GM21447 (cell line): ENCODE measurements around the gene LARP4B.
"Not testable (repeated sequence)": the region's sequence is repeated elsewhere in the genome, so short reads cannot be mapped to it uniquely, and the experiment has no call there.

Experiments used
- ATAC-seq: cut with Tn5 transposase; IDR thresholded peaks from one replicate; pipeline ENCODE4 v1.9.1; 2021; ENCODE audit not compliant: unreplicated experiment

LARP4B gene

GRCh38 chr10:774661-775244 lies 156.8 kb downstream of the LARP4B start:
- no peak for ATAC-seq

- no peak for ATAC-seq
Measured at GRCh38 chr10:774223-774622, 157.3 kb downstream of the LARP4B start.

- no peak for ATAC-seq
Measured at GRCh38 chr10:773562-774161, 157.8 kb downstream of the LARP4B start.

GRCh38 chr10:772227-772637 lies 159.3 kb downstream of the LARP4B start:
- no peak for ATAC-seq

- ATAC-seq = no peak
Measured at GRCh38 chr10:771647-772046, 159.9 kb downstream of the LARP4B start.

GRCh38 chr10:770975-771374 lies 160.5 kb downstream of the LARP4B start:
- no peak for ATAC-seq

- ATAC-seq = not testable (repeated sequence)
Measured at GRCh38 chr10:770048-770712, 161.3 kb downstream of the LARP4B start.

GRCh38 chr10:767794-768193 lies 163.7 kb downstream of the LARP4B start:
- ATAC-seq = no peak

GRCh38 chr10:767211-767610 lies 164.3 kb downstream of the LARP4B start:
- ATAC-seq = no peak

- no peak for ATAC-seq
Measured at GRCh38 chr10:761376-761775, 170.1 kb downstream of the LARP4B start.

GRCh38 chr10:760622-761021 lies 170.9 kb downstream of the LARP4B start:
- ATAC-seq = no peak

GRCh38 chr10:759898-760477 lies 171.5 kb downstream of the LARP4B start:
- no peak for ATAC-seq
